GM19099 (cell line): ENCODE measurements around the gene TRAPPC10.

Experiments used
- POLR2A ChIP-seq: IDR thresholded peaks from 3 replicates; pipeline ENCODE4 v1.6.1; 2011; ENCODE audit warnings: low read depth; ENCODE audit not compliant: insufficient read length; ENCODE audit errors: extremely low read depth

TRAPPC10 gene

DNA sequence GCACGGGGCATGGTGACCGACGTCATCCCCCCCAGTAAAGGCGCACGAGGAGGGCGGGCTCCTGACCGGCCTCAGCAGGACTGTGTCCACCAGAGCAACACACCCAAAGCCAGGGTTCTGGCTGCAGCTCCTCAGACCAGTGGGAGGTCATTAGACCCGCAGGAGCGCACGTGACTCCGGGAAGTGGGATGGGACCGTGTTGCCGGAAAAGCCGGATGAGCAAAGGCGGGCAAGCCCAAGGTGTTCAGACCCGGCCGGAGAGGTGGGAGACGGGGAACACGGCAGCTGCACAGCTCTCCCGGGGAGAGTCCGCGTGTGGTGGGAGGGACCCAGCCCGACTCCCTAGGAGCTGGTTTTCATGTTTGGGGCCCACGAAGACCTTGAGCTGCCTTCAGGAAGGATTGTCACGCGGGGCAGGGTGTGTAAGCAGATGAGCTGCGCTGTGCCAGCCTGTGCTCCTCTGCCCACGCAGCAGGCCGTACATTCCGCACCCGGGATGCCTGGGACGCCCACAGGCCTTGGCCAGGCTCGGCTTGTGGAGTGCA, 20.6 kb upstream of the TRAPPC10 start:
- no peak for TF ChIP-seq POLR2A

DNA sequence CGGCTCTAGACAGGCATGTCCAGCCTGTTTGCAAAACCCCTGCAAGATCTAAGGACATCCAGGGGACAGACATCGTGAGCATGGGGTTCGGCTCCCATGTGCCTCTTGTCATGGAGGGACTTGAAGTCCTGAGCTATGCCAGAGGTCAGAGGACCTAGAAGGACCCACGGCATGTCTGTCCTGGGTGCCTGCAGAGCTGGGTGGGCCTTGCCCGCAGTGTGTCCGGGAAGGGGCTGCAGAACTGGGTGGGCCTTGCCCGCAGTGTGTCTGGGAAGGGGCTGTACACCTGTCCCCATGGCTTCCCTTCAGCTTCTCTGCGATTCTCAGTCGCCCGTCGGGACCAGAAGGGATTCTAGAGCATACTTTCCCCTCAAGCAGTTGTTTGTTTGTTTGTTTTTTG, 20.0 kb upstream of the TRAPPC10 start:
- TF ChIP-seq POLR2A: no peak

DNA sequence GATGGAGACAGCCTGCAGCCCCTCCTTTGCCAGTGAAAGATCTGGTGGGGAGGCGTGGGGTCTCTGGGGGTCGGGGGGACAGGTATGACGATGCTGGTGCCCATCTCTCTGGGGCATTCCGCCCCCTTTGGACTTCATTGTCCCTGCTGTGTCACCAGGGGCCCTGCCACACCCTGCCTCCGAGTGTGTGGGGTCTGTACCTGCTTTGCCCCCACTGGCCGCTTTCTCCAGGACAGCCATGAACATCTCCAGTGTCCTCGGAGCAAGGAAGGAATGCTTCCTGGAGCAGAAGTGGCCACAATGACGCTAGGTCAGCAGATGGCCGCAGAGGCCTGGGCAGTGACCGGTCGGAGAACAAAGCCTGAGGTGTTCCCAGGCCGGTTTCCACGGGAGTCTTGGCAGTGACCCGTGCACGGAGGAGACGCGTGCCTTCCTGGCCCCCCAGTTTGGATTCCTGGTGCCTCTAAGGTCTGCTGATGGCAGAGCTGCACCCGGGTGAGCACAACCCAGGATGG, 18.6 kb upstream of the TRAPPC10 start:
- TF ChIP-seq POLR2A: no peak

DNA sequence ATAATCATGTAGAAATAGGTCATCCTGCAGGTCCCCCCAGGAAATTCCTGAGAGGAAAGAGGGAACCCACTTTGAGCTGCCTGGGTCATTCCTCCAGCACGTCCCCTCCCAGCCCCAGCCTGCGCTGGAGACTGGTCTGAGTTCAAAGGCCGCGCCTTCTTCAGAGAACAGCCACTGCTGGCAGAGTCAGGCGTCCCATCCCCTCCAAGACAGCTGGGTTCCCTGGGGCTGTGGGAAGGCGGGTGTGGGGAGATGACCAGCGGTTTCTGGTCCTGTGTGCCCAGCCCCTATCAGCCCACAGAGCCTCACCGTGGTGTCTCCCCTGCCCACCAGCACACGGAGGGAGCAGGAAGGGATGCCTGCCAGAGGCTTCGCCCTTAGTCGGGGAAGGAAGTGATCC, 18.0 kb upstream of the TRAPPC10 start:
- no peak for TF ChIP-seq POLR2A

DNA sequence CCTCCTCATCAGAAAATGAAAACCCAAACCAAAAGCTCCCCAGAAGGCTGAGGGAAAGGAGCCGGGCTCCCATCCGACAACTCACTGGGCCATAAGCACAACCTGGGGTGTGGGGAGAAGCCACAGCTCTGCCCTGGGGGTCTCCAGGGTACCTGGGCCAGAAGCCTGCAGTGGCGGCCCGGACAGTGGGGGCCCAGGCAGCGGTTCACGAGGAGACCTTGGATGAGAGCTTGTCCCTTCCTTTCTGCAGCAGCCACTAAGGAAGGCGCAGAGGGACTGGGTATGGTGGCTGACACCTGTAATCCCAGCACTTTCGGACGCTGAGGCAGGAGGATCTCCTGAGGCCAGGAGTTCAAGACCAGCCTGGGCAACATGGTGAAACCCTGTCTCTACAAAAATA, 17.5 kb upstream of the TRAPPC10 start:
- TF ChIP-seq POLR2A: no peak

DNA sequence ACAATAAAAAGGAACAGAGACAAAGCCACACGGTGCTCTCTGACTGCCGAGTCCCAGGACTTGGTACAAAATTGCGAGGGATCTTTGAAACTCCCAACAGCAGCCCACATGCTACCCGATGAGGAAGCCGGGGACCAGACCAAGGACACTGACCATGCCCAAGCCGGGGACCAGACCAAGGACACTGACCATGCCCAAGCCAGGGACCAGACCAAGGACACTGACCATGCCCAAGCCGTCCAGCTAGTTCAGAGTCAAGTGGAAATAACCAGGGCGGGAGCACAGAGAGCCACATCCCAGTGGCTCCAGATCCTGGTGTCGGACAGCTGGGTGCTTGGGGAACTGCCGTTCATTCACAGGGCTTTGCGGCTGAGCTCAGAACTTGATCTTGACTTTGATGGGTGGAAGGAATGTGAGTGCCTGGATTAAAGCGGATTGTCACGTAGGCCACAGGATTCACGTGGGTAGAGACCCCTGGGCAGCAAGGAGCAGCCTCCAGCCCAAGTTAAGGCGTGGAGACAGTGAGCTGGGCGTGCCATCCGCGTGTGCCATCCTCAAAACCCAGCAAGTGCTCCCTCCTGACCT, 16.5 kb upstream of the TRAPPC10 start:
- no peak for TF ChIP-seq POLR2A

DNA sequence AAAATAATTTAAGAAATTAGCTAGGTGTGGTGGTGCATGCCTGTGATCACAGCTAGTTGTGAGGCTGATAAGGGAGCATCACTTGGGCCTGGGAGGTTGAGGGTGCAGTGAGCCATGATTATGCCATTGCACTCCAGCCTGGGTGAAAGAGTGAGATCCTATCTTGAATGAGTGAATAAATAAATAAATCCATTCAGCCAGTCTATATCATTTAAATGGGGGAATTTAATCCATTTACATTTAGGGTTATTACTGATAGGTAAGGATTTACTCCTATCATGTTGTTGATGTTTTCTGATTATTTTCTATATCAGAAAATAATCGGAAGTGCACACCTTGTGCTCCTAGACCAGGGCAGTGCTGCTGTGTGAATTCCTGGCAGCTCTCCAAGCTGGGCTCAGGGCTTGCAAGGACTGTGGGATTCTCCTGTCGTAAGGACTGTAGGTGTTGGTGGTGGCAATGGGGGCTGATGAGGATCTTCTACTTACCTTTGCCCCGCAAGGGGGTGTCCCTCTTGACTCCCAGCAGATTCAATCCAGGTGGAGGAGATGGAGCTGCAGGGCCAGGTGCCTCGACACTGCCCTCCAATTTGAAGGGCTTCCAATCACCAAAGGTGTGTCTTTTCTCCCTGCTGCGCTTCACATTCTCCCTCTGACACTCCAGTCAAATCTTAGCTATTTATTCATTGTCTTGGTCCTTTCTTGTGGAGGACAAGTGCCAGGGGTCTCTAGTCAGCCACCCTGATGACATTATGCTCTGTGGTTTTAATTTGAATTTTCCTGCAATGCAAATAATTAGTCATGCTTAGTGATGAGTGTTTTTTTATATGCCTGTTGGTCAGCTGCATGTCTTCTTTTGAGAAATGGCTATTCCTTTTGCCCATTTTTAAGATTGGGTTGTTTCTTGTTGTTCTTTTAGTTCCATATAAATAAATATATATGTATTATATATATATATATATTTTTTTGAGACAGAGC, 14.1 kb upstream of the TRAPPC10 start:
- TF ChIP-seq POLR2A: no peak

DNA sequence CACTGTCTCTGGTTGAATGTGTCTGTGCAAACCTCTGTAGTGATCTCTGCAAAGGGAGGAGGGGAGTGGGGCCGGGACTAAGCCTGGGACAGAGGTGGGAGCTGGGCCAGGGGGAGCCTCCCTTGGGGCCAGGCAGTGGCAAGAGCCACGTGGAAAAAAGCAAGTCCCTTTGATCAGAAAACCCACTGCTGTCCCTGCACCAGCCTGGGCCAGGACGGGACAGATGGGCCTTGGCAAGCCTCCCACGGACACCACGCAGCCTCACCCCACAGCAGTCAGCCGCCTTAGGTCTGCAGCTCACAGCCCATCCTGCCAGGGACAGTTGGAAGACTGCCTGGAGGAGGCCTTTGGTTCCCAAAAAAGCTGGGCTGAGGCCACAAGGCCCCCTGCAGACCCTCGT, 11.7 kb upstream of the TRAPPC10 start:
- TF ChIP-seq POLR2A: no peak

DNA sequence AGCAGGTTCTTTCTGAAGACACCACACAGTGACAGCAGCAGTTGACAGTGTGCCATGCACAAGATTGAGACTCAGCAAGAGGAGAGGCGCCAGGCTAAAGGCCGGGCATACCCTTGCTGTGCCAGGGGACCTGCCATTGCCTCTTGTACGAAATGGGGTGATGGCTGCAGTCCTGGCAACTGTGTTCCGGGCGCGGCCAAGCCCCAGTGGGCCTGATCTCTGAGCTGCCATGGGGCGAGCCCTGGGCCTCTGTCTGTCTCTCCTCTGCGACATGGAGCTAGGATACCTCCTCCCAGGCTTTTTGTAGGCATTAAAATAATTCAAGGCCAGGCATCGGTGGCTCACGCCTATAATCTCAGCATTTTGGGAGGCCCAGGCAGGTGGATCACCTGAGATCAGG, 9.6 kb upstream of the TRAPPC10 start:
- TF ChIP-seq POLR2A: no peak

DNA sequence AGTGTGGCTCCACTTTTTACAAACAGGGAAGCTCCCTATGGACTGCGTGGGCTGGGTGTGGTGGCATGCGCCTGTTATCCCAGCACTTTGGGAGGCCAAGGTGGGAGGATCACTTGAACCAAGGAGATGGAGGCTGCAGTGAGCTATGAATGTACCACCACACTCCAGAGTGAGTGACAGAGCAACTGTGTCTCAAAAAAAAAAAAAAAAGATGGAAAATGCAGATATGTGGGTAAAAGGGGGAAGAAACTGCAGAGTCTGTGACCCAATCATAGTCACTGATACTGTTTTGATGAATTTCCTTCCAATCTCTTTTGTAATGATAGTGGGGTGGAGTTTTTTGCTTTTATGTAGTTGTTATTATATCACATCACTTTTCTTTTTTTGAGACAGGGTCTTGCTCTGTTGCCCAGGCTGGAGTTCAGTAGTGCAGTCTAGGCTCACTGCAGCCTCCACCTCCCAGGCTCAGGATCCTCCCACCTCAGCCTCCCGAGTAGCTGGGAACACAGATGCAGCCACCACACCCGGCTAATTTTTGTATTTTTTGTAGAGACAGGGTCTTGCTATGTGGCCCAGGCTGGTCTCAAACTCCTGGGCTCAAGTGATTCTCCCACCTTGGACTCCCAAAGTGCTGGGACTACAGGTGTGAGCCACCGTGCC, 8.7 kb upstream of the TRAPPC10 start:
- no peak for TF ChIP-seq POLR2A

DNA sequence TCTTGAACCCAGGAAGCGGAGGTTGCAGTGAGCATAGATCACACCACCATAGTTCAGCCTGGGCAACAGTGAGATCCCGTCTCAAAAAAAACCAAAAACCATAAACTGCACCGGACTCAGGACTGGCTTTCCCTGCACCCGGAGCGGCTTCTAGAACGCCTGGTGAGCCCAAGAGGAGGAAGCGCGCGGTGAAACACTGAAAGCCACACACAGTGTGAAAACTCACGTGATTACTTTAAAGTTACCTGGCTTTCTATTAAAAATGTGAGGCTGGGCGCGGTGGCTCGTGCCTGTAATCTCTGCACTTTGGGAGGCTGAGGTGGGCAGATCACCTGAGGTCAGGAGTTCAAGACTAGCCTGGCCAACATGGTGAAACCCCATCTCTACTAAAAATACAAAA, 7.0 kb upstream of the TRAPPC10 start:
- TF ChIP-seq POLR2A: no peak

DNA sequence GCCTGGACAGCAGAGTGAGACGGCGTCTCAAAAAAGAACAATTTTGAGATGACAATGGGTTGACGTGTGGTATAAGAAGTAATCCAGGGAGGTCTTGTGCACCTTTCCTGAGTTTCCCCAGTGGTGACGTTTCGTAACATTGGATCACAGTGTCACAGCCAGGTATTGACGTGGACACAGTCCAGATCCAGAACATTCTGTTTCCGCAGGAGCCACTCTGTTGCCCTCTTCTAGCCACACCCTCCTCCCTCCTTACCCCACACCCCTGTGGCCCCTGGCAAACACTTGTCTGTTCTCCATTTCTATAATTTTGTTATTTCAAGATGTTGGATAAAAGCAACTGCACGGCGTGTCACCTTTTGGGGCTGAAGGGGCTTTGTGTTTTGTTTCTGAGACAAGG, 6.5 kb upstream of the TRAPPC10 start:
- TF ChIP-seq POLR2A: no peak

DNA sequence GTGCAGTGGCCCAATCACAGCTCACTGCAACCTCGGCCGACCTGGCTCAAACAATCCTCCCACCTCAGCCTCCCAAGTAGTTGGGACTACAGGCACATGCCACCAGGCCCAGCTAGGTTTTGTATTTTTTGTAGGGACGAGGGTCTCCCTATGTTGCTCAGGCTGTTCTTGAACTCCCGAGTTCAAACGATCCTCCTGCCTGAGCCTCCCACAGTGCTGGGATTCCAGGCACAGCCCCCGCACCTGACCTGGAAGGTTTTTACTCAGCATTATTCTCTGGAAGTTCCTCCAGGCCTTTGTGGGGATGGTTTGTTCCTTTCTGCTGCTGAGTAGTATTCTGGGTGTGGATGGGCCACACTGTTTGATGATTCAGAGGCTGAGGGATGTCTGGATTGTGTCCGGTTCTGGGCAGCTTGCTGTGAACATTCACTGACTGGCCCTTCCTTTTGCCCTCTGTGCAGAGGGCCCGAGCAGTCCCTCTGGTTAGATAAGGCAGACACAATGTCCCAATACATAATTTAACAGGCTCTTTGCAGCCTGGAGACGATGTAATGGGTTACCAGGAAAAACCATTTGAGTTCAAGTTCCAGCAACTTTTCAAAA, 6.0 kb upstream of the TRAPPC10 start:
- no peak for TF ChIP-seq POLR2A

DNA sequence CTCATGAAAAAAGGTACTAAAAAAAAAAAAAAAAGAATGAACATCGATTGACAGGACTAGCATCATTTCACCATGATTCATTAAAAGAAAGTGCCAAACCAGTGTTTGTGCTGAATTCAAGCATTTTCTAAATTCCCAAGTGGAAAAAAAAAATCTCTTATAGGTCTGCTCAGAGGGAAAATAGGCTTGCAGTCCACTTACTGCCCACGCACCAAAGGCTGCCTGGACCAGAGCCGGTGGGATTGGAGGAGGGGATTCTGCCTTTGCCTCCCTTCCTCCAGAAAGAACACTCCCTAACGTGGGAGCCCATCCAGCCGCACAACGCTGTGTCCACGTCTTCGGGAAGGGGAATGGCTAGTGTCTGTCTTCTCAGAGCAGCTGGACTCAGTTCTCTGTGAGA, 5.5 kb upstream of the TRAPPC10 start:
- TF ChIP-seq POLR2A: no peak

DNA sequence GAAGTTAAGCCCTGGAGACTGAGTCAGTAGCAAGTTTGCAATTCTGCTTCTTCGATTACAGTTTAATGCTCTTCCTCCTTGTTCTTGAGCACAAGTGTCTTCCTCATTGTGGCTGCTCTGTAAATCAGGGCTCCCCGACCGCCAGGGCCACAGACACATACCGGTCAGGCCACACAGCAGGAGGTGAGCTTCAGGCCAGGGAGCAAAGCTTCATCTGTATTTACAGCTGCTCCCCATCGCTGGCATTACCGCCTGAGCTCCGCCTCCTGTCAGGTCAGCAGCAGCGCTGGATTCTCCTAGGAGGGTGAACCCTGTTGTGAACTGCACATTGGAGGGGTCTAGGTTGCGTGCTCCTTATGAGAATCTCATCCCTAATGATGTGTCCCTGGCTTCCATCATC, 1.7 kb upstream of the TRAPPC10 start:
- no peak for TF ChIP-seq POLR2A
